Kidney epithelial cell (primary cell): ENCODE results near the gene NPDC1. TPM values are rescaled to one million over a fixed set of nuclear protein-coding genes. Genes with fewer than 3 reads are reported as not detected.

Experiments
- DNase-seq: peaks from one replicate; pipeline ENCODE4 v3.0.0-alpha.2; 2010; ENCODE audit warnings: low read depth
- H3K27me3 ChIP-seq: 2 replicates; pipeline ENCODE4 v1.6.0; 2011; ENCODE audit warnings: low read length; ENCODE audit not compliant: control insufficient read depth, insufficient read depth
- H3K36me3 ChIP-seq: 2 replicates; pipeline ENCODE4 v1.5.1; 2011; ENCODE audit warnings: low read length; ENCODE audit not compliant: control insufficient read depth, insufficient read depth
- H3K4me3 ChIP-seq: 2 replicates; pipeline ENCODE4 v1.5.1; 2011; ENCODE audit warnings: low read depth, mild to moderate bottlenecking, control low read depth, low read length
- CTCF ChIP-seq: IDR thresholded peaks from 2 replicates; pipeline ENCODE4 v1.5.1; 2011; ENCODE audit warnings: mild to moderate bottlenecking, moderate library complexity, low read length, control low read depth, inconsistent platforms; ENCODE audit not compliant: insufficient read depth, poor library complexity, severe bottlenecking
- total RNA-seq: library from RNA; depleted of rRNA; stranded (reverse); fragments of >200 nt; gene quantifications from 2 replicates; pipeline ENCODE4 v1.2.3, GENCODE V29; 2015

Gene NPDC1
- total RNA-seq, 1 donor from 2014 or later, result 58.3 TPM

GRCh38 chr9:137070201-137070905, 24.4 kb upstream of the NPDC1 start, which contains the start of gene SAPCD2:
Gene SAPCD2 (minus strand): TSS chr9:137070557. CDS start chr9:137070460, 97 bp downstream.
- peak within 1 kb of the TSS; percentile 35 for H3K4me3 ChIP-seq
- TF ChIP-seq CTCF, result no peak
- no peak for DNase-seq
- H3K27me3 ChIP-seq, result no peaks in the 10 kb centered on the region
- H3K36me3 ChIP-seq, result no peaks in the 10 kb centered on the region

DNA sequence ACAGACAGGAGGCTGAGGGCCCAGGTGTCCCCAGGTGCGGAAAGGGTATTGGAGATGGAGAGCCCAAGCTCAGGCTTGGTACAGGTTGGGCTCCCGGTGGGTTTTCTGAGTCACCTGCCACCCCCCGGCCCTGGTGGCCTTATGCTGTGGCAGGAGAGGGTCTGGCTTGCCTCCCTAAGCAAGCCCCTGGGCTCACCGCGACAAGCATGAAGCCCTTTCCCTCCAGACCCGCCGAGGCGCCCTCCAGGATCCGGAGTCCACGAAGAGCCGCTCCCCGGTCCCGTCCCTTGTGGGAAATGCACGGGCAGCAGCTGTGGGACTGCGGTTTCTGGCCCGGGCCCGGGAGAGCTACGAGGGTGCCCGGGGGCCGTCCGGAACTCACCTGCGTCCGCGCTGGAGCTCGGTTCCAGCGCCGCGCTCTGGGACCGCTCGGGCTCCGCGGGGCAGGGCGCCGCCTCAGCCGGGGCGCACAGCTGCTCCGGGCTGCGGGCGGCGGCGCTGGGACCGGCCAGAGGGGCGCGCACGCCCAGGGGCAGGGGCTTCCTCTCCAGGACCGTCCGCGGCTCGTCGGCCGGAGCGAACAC, 23.6 kb upstream of the NPDC1 start:
- Histone ChIP-seq H3K27me3 (no peaks in the 10 kb centered on the region), H3K4me3 (peak overlapping the region; percentile 35), H3K36me3 (no peaks in the 10 kb centered on the region)
- no peak for TF ChIP-seq CTCF
- DNase-seq, result no peak

DNA sequence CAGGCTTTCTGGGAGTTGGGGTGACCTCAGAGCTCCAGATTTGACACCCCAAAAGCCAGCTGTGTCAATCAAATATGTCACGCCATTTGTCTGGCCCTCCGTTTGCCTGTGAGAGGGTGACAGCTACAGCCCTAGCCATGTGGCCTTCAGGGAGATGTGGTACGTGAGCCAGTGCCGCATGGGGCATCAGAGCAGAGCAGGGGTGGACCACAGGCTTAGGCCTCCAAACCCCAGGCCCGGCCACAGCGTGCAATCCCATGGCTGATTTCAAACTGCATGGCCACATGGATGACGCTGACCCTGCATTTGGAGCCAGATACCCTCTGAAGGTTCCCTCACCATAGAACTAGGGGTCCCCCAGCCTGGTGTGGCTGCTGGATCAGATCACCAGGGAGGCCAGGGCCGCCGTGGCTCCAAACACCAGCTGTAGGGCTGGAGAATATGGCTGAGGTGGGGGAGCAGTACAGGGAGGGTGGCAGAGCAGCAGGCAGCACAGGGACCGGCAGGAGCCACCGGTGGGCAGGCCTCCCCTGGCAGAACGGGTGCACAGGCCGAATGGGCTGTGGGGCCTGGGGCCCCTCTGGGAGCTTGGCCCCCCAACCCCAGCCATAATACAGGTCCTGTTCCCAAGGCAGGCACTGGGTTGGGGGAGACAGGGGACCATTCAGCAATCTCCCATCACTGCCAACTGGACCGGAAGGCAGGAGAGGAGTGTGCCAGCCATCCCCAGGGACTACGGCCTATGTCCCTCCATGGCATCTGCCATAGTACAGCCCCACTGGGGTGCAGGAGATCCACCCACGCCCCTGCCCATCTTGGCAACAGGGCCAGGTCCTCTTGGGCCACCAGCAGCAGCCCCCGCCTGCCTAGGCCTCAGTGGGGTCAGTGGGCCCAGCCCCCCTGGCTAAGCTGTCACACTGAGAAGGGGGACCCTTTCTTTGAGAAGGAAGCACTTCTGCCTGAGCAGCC, 22.8 kb upstream of the NPDC1 start:
- no peaks in the 10 kb centered on the region for H3K27me3 ChIP-seq
- no peak for TF ChIP-seq CTCF
- H3K4me3 ChIP-seq, result peak overlapping the region; percentile 35
- no peaks in the 10 kb centered on the region for H3K36me3 ChIP-seq
- DNase-seq, result no peak

GRCh38 chr9:137067860-137068538, 22.0 kb upstream of the NPDC1 start:
- no peak for DNase-seq

More at GRCh38 chr9:137067860-137068538, 22.0 kb upstream of the NPDC1 start:
- TF ChIP-seq CTCF, result peak; percentile 91
- Histone ChIP-seq H3K4me3 (no peak overlapping the region), H3K27me3 (no peaks in the 10 kb centered on the region), H3K36me3 (no peaks in the 10 kb centered on the region)
